GM18505 (cell line): ENCODE measurements around the gene ARHGAP6.

Experiments used
- ATAC-seq: cut with Tn5 transposase; IDR thresholded peaks from one replicate; pipeline ENCODE4 v1.9.1; 2021; ENCODE audit not compliant: unreplicated experiment
- POLR2A ChIP-seq: IDR thresholded peaks from 4 replicates; pipeline ENCODE4 v1.6.1; 2011; ENCODE audit warnings: borderline replicate concordance; ENCODE audit not compliant: insufficient read depth, insufficient read length; ENCODE audit errors: extremely low read depth

The ARHGAP6 gene

DNA sequence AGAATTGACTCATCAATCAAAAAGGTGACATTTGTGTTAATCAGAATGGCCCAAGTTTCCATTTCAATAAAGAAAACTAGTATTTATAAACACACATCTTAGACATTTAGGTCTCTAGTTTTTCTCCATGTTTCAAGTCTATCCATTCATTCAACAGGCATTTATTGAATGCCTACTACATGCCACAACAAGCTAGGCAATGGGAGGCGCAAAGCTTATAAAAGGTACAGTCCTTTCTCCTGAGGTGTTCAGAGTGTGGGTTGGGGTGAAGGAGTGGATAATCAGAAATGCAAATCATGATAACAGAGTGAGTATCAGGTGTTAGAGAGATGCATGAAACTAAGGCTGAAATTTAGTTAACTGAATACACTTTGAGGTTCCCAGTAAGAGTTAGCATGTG is 476.6 kb downstream of the ARHGAP6 start:
- no peak for TF ChIP-seq POLR2A
- ATAC-seq, result no peak

DNA sequence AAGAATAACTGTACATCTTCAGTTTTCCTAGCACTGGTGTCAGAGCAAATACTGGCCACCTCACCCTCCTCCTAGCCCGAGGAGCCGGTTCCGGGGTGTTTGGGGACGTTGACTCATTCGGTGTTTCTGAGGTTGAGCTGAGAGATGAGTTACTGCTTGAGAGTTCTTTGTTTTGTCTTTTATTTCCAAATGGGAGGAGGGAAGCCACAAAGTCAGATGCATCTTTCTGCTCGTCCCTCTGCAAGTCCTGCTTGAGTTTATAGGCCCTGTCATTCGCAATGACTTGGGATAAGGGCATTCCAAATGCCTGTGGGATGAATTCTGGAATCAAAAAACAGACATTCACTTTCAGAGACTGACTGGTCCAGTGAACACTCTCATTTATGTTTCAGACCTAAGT is 477.1 kb downstream of the ARHGAP6 start:
- no peak for ATAC-seq
- TF ChIP-seq POLR2A, result no peak

DNA sequence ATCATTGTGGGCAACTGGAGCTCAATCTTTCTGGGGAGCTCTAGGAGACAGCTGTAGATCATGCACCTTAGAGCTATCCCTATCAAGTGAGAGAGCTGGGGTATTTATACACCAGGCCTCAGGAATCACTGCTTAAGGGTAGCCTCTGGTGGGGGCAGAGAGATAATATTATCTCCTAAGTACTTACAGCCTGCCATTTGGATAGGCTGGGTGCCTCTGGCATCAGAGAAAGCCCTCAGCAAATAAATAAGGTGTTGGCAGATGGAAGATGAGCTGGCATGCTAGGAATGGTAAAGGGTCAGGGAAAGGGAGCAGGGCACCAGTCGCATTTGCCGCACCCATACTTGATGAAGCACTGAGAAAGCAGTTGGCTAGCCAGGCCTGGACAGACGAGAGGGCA is 478.7 kb downstream of the ARHGAP6 start:
- no peak for ATAC-seq
- no peak for TF ChIP-seq POLR2A

DNA sequence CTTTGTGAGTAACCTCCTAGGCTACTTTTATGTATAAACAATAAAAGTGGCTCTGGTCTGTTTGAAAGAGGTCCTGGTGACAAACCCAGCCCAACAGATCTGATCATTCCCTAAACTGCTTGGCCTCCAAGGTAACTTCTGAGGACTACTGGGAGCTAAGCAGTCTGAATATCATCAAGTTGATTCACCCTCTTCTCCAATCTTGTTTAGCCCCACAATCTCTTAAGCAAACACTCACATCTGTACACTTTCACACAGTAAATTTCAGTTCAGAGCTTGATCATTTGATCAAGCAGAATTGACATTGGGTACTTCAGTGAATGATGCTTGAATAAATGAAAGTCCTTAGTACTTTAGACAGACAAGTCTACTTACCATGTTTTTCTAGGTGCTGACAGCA is 479.9 kb downstream of the ARHGAP6 start:
- no peak for ATAC-seq
- no peak for TF ChIP-seq POLR2A

DNA sequence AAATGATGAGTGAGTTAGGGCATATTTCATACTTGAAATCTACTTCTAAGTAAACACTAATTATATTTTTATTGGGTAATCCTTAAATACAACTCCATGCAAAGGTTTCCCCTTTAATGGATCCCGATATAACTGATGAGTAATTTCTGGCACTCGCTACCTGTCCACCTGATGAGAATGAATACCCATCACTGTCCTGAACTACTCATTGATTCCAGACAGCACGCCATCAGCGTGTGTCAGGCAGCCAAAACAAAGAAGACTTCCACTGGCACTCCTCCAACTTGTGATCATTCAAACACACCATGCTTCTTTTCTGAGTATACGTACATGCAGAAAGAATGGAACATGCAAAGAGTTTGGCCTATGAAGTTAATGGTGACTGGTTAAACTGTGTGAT is 485.1 kb downstream of the ARHGAP6 start:
- ATAC-seq, result no peak

DNA sequence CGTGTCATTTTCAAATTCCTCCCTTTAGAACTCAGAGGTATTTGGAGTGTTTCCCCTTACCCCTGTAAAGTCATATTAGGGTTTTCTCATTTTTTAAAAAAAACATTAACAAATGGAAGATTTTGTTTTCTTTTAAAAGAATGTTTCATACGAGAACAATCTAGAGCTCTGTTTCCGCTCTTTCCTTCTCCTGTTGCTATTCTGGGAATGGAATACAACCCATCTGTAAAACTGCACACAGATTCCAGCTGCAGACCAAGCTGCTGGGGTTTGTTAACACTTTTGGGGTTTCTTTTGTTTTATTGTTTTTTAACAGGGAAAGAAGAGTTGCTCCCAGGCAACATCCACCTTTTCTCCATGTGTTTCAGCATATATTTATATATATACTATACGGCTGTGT is 493.3 kb downstream of the ARHGAP6 start:
- no peak for ATAC-seq
- TF ChIP-seq POLR2A, result no peak

More for the DNA sequence above, 485.1 kb downstream of the ARHGAP6 start:
- TF ChIP-seq POLR2A, result no peak

DNA sequence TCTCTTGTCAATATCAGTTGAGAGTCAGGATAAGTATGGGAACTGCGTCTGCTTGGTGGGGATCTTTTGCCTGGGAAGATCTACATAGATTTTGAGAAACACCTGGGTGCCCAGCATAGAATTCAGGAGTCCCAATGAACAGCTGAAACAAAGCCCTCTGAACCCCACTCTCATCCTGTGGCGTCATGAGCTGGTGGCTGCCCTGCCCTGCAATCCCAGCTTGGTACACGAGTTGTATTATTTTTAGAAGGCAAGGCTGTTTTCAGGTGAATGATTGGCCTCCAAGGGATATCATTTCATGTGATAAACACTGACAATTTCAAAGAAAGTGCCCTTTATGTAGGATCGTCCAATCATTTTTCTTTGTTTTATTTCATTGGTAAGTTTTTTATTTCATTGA is 493.8 kb downstream of the ARHGAP6 start:
- ATAC-seq, result no peak
- TF ChIP-seq POLR2A, result no peak

DNA sequence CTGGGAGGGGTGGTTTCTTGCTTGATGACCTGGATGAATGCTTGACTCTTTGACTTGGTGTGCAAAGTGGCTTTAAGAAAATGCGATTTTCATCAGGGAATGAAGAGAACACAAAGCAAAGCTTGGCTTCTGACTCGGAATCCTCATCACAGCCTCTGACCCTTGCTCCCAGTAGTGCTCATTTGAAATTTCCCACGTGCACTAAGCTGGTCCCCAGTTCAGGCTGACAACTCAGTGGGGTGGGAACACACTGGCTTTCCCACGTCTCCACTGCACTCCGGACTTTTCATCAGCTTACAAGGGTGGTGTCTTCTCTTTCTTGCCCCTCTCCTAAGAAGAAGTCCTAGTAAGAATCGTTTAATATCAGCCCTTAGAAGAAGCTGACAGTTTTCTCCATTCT is 501.3 kb downstream of the ARHGAP6 start:
- ATAC-seq, result no peak
- no peak for TF ChIP-seq POLR2A

DNA sequence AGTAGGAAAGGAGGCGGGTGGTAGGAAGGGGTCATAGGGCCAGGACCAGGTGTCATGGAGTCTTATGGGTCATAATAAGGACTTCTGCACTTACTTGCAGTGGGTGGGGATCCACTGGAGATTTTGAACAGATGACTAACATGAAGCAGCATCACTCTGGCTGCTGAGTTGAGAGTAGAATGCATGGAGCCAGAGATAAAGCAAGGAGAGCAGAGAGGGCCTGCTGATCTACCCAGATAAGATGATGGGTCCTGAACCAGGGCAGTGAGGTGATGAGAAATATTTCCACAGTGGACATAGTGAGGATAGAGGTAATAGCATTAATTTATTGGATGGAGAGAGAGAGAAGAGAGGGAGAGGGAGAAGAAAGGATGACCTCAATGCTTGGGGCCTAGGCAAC is 506.6 kb downstream of the ARHGAP6 start:
- ATAC-seq, result no peak
- no peak for TF ChIP-seq POLR2A

DNA sequence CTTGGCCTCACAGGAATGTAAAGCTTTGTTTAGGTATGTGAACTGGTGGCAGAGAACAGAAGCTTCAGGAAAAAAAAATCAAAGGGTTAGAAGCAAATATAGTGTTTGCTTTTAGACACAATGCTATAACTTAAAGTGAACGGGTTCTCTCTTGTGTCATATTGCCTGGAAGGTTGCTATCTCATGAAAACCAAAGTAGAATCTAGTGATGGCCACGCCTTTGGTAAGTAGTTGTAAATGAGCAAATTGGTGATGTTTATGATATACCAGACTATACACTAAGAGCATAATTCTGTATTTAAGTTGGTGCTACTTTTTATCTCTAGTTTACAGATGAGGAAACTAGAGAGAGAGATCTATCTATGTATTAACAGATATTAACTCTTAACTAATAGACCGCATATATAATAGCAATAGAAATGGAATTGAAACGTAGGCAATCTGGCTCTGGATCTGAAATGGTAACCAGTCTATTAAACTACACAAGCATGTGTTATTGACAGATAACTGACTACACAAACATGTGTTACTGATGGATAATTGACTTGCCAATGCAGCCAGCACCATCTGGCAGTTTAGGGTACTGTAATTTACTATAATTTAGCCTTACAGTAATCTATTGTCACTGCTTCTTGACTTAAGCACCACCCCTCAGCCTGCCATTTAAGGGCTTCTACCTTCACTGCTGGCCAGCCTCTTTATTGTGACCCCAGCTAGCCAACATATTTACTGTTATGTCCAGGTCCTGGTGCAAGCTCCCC is 513.7 kb downstream of the ARHGAP6 start:
- no peak for TF ChIP-seq POLR2A
- ATAC-seq, result no peak

DNA sequence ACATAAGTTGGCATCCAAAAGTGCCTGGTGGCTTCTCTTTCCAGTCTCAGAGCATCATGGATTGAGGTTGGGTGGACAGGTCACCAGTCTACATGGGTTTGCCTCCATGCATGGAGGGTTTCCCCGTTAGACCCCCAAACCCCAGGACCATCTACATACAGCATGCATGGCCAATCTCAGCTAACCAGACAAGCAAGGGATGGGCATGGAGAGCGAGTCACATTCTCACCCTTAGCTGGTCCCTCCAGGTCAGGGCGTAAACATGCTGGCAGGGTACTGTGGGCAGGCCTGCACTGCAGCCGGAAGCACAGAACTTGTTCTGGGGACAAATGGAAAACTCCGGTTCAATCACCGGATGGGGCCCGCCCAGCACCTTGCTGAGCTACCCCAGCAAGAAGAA is 517.3 kb downstream of the ARHGAP6 start:
- ATAC-seq, result no peak
- no peak for TF ChIP-seq POLR2A

DNA sequence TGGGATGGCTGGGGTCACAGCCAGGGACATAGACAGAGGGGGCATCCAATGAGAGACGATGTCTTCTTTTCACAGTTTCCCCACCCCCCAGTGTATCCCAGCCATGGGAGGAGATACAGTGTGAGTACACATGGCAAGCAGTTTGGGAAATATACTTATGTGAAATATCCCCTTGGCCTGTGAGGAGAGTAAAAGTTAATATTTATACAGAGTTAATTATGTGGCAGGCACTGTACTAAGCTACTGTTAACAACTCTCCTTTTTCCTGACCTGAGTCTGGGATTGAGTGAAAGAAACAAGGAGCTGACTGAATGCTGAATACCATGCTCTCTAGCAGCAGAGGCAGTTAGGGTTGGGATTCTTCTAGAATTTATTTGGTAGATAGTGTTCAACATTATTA is 519.3 kb downstream of the ARHGAP6 start:
- no peak for TF ChIP-seq POLR2A
- no peak for ATAC-seq

DNA sequence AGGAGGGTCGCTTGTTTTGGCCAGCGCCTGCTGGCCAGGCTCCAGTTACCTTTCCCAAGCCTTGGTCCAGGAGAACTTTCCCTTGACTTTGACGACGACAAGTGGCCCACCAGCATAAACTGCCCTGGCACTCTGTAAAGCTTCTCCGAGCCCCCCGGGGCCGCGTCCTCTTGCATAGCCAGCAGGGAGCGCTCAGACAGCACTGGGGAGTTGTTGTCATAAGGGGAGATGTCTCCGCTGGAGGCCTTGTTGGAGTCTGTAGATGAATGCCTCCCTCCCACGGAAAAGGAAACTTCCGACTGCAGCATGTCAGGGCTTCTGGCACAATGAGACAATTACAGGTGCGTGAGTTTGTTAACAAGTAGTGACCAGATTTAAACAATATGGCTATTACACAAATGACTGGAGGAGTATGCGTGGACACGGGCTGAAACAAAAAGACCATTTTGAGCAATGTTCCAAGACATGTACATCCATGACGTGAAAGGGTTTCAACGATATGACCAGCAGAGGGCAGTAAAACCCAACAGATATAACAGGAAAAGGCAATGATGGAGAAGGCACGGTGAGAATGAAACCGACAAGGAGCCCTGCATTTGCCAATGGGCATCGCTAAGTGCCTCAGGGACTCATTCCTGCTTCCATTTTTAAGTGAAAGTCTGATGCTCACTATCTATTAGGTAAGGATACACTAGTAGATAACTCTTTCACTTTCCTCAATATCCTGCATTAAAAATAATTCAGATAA is 521.6 kb downstream of the ARHGAP6 start:
- TF ChIP-seq POLR2A, result no peak
- peak; percentile 81 for ATAC-seq

DNA sequence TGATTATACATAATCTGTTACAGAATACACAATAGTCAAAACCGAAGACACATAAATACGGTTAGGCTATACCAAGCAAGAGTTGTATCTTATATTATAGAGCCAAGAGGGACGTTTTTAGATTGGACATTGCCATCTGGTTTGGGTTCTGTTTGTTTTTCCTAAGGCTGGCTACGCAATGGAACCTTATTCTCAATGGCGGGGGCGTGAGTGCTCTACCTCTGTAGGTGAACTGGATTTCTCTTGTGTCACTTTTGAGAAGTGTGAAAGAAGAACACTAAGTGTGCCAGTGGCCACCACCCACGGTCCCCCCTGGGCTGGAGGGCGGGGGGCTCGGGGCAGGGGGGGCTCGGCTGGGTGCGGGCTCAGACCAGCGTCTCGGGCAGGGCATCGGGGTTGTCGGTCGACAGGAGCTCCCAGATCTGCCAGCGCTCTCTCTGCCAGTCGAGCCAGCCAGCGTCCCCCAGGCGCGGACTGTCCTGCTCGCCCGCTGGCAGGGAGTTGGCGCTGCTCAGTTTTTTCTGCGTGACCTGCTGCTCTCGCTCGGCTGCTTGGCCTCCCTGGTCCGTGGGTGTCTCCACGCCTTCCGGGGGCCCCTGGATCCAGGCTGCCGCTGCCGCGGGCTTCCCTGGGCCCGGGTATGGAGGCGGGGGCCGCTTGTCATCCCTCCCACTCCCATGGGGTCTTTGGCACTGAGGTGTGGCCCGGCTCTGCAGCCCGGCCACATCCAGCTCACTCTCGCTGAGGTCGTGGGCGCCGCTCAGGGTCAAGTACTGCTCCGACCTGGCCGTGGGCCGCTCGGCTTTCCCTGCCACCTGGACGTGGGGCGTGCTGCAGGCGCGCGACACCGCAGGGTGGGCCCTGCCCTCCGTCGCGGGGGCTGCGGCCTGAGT is 527.0 kb downstream of the ARHGAP6 start:
- no peak for ATAC-seq
- no peak for TF ChIP-seq POLR2A

DNA sequence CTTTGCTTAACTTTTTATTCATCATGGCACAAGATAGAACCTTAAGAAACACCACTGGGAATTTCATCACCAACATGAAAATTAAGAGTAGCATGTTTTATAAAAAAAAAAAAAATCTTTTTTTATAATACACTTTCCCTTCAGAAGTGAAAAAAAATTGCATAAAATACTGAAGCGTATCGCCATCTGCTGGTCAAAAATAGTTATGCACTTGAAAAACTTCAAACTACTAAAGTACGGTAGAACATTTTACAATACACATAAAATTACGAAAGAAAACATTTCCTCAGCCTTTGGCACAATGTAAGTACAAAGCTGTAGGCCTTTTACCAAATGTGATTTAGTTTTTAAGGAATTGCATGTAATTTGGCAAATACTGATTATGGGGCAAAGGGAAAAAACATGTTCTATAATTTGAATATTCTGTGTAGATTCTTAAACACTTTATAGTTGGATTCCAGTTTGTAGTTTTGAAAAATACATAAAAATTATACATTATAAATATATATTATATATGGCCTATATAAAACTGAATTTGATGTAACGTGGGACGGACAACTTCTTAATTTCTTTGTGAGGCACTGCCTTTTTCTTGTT is 528.1 kb downstream of the ARHGAP6 start:
- no peak for ATAC-seq
- TF ChIP-seq POLR2A, result no peak
